GM12892 (cell line): ENCODE results near the gene BMP2K.
"Not testable (repeated sequence)": the region's sequence is repeated elsewhere in the genome, so short reads cannot be mapped to it uniquely, and the experiment has no call there.

Source experiments
- DNase-seq: peaks from one replicate; pipeline ENCODE4 v3.0.0; 2011; ENCODE audit not compliant: insufficient read length
- FAIRE-seq: peaks from 2 replicates; lab custom pipeline; 2011; peaks lifted over from hg19 to GRCh38; lab: Jason Lieb, UNC
- POLR2A ChIP-seq: IDR thresholded peaks from 2 replicates; pipeline ENCODE4 v1.6.1; 2011; ENCODE audit warnings: low read depth, low read length, control low read depth
- POLR2AphosphoS5 ChIP-seq: IDR thresholded peaks from 2 replicates; pipeline ENCODE4 v1.6.1; 2011; ENCODE audit warnings: low read depth, low read length, control low read depth
- TAF1 ChIP-seq: IDR thresholded peaks from 2 replicates; pipeline ENCODE4 v1.6.1; 2011; ENCODE audit warnings: low read depth, mild to moderate bottlenecking, control low read depth, low read length, borderline replicate concordance

Gene BMP2K

GRCh38 chr4:78799551-78800495 lies 23.7 kb downstream of the BMP2K start:
- DNase-seq (no peak), FAIRE-seq (peak; percentile 79)
- TF ChIP-seq TAF1 (no peak), POLR2A (no peak), POLR2AphosphoS5 (no peak)

GRCh38 chr4:78800965-78801364 lies 24.8 kb downstream of the BMP2K start:
- FAIRE-seq (no peak), DNase-seq (no peak)
- TF ChIP-seq TAF1 = no peak

GRCh38 chr4:78803983-78804382 lies 27.8 kb downstream of the BMP2K start:
- no peak for TF ChIP-seq TAF1
- no peak for TF ChIP-seq POLR2AphosphoS5
- no peak for TF ChIP-seq POLR2A
- DNase-seq = no peak
- FAIRE-seq = no peak

GRCh38 chr4:78806943-78807460 lies 30.9 kb downstream of the BMP2K start:
- TF ChIP-seq POLR2A = no peak
- no peak for TF ChIP-seq TAF1
- FAIRE-seq = no peak
- DNase-seq = no peak

GRCh38 chr4:78809295-78809694 lies 33.1 kb downstream of the BMP2K start:
- DNase-seq (no peak), FAIRE-seq (no peak)
- TF ChIP-seq POLR2AphosphoS5 (no peak), POLR2A (no peak), TAF1 (no peak)

GRCh38 chr4:78809928-78810835 lies 34.0 kb downstream of the BMP2K start:
- no peak for FAIRE-seq
- no peak for DNase-seq

GRCh38 chr4:78811034-78811433 lies 34.9 kb downstream of the BMP2K start:
- no peak for FAIRE-seq
- TF ChIP-seq POLR2A = no peak
- TF ChIP-seq TAF1 = no peak
- TF ChIP-seq POLR2AphosphoS5 = no peak
- DNase-seq = no peak

More at GRCh38 chr4:78809928-78810835, 34.0 kb downstream of the BMP2K start:
- TF ChIP-seq POLR2AphosphoS5 (no peak), POLR2A (no peak), TAF1 (no peak)

- TF ChIP-seq POLR2AphosphoS5 (no peak), TAF1 (no peak), POLR2A (no peak)
- FAIRE-seq = no peak
- no peak for DNase-seq
These were observed 42.5 kb downstream of the BMP2K start for GRCh38 chr4:78818530-78819079.

GRCh38 chr4:78824001-78824400 lies 47.9 kb downstream of the BMP2K start:
- TF ChIP-seq POLR2A = no peak
- no peak for TF ChIP-seq TAF1
- TF ChIP-seq POLR2AphosphoS5 = no peak
- FAIRE-seq (no peak), DNase-seq (no peak)

- no peak for TF ChIP-seq TAF1
- TF ChIP-seq POLR2AphosphoS5 = no peak
- TF ChIP-seq POLR2A = no peak
- FAIRE-seq (no peak), DNase-seq (no peak)
These were observed 51.0 kb downstream of the BMP2K start for GRCh38 chr4:78827191-78827590.

- FAIRE-seq (no peak), DNase-seq (no peak)
- no peak for TF ChIP-seq POLR2AphosphoS5
- TF ChIP-seq TAF1 = no peak
- no peak for TF ChIP-seq POLR2A
These were observed 53.1 kb downstream of the BMP2K start for GRCh38 chr4:78829296-78829695.

- not testable (repeated sequence) for DNase-seq, FAIRE-seq
These were observed 63.5 kb downstream of the BMP2K start for GRCh38 chr4:78839676-78840075.

- not testable (repeated sequence) for FAIRE-seq, DNase-seq
These were observed 64.1 kb downstream of the BMP2K start for GRCh38 chr4:78840286-78840685.
